ENCODE results near the gene ANKRD23.

The ANKRD23 gene

GRCh38 chr2:96832408-96832753 is 11.4 kb downstream of the ANKRD23 start:
- H3K4me3 ChIP-seq (ENCODE audit: extremely low read depth, insufficient read depth, low read length, poor library complexity, severe bottlenecking): no peak overlapping the region
- peak overlapping the region; percentile 93 for H3K27ac ChIP-seq (ENCODE audit: low read depth, low read length, severe bottlenecking)

GRCh38 chr2:96831679-96832078 is 12.1 kb downstream of the ANKRD23 start:
- 91 to 94% methylated on average over 5 to 7 of the region's 10 CpGs for WGBS, 2 experiments (ENCODE audit: insufficient coverage in 2 of 2)
- no peaks in the 10 kb centered on the region for H3K9me3 ChIP-seq (ENCODE audit: control insufficient read depth, low read length)
- peaks cover 22% of the 10 kb centered on the region for H3K4me1 ChIP-seq (ENCODE audit: control insufficient read depth, insufficient read depth, low read length, poor library complexity, severe bottlenecking)
- peaks cover 51% of the 10 kb centered on the region for H3K36me3 ChIP-seq (ENCODE audit: control insufficient read depth, insufficient read depth, low read length)
- no peak overlapping the region for H3K4me3 ChIP-seq (ENCODE audit: extremely low read depth, insufficient read depth, low read length, poor library complexity, severe bottlenecking)
- peak overlapping the region; percentile 93 for H3K27ac ChIP-seq (ENCODE audit: low read depth, low read length, severe bottlenecking)

More at GRCh38 chr2:96832408-96832753, 11.4 kb downstream of the ANKRD23 start:
- peaks cover 47% of the 10 kb centered on the region for H3K36me3 ChIP-seq (ENCODE audit: control insufficient read depth, insufficient read depth, low read length)
- H3K9me3 ChIP-seq (ENCODE audit: control insufficient read depth, low read length): no peaks in the 10 kb centered on the region
- WGBS, 2 experiments (ENCODE audit: insufficient coverage in 2 of 2): 52 to 61% methylated on average over 8 to 10 of the region's 11 CpGs
- peaks cover 22% of the 10 kb centered on the region for H3K4me1 ChIP-seq (ENCODE audit: control insufficient read depth, insufficient read depth, low read length, poor library complexity, severe bottlenecking)

DNA sequence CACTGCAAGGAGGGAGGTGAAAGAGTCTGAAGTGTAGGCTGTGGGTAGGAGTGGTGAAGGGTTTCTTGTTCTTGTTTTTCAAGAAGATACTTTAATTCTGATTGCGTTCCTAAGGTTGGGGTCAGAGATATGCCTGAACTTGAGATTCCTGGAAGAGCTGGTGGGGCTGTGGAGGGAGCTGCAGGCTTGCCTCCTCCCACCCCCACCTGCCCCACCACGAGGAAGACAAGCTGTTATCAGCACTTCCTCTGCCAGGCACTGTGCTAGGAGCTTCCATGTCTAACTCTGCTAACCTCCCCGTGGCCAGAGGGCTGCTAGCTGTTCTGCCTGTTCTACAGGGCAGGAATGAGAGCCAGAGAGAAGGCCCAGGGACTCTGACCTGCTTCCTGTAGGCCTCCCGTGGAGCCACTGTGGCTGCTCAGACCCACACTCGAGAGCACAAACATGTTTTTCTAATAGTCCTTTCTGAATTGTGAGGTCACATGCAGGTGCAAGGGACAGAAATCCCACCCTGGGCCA is 13.7 kb downstream of the ANKRD23 start:
- peaks cover 56% of the 10 kb centered on the region for H3K36me3 ChIP-seq (ENCODE audit: control insufficient read depth, insufficient read depth, low read length)
- no peaks in the 10 kb centered on the region for H3K9me3 ChIP-seq (ENCODE audit: control insufficient read depth, low read length)
- WGBS, 2 experiments (ENCODE audit: insufficient coverage in 2 of 2): 90 to 93% methylated on average over 3 to 4 of the region's 5 CpGs
- H3K4me1 ChIP-seq (ENCODE audit: control insufficient read depth, insufficient read depth, low read length, poor library complexity, severe bottlenecking): peaks cover 22% of the 10 kb centered on the region
- no peak overlapping the region for H3K27ac ChIP-seq (ENCODE audit: low read depth, low read length, severe bottlenecking)
- H3K4me3 ChIP-seq (ENCODE audit: extremely low read depth, insufficient read depth, low read length, poor library complexity, severe bottlenecking): no peak overlapping the region

DNA sequence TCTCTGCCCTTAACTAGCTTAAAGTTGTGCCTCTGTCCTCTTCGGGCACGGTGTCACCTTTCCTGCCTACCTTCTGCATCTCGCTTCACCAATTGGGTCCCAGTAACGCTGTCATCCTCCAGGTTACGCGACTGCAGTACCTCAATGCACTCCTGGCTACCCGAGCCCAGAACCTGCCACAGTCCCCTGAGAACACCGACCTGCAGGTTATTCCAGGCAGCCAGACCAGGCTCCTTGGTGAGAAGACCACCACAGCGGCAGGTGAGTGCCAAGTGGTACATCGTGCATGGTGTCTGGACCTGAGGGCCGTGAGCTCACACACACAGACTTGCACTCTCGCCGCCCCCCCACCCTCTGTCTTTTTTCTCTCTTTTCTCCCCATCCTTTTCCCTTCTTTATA is 14.9 kb downstream of the ANKRD23 start:
- no peak overlapping the region for H3K4me3 ChIP-seq (ENCODE audit: extremely low read depth, insufficient read depth, low read length, poor library complexity, severe bottlenecking)
- H3K27ac ChIP-seq (ENCODE audit: low read depth, low read length, severe bottlenecking): no peak overlapping the region

GRCh38 chr2:96828436-96828835 is 15.4 kb downstream of the ANKRD23 start:
- no peak overlapping the region for H3K27ac ChIP-seq (ENCODE audit: low read depth, low read length, severe bottlenecking)
- H3K4me3 ChIP-seq (ENCODE audit: extremely low read depth, insufficient read depth, low read length, poor library complexity, severe bottlenecking): no peak overlapping the region
- H3K4me1 ChIP-seq (ENCODE audit: control insufficient read depth, insufficient read depth, low read length, poor library complexity, severe bottlenecking): peaks cover 18% of the 10 kb centered on the region
- no peaks in the 10 kb centered on the region for H3K9me3 ChIP-seq (ENCODE audit: control insufficient read depth, low read length)
- 95 to 99% methylated on average over 10 to 14 of the region's 14 CpGs for WGBS, 2 experiments (ENCODE audit: insufficient coverage in 2 of 2)
- peaks cover 55% of the 10 kb centered on the region for H3K36me3 ChIP-seq (ENCODE audit: control insufficient read depth, insufficient read depth, low read length)

More for the DNA sequence above, 14.9 kb downstream of the ANKRD23 start:
- Histone ChIP-seq H3K36me3 (ENCODE audit: control insufficient read depth, insufficient read depth, low read length) (peaks cover 52% of the 10 kb centered on the region), H3K4me1 (ENCODE audit: control insufficient read depth, insufficient read depth, low read length, poor library complexity, severe bottlenecking) (peaks cover 22% of the 10 kb centered on the region), H3K9me3 (ENCODE audit: control insufficient read depth, low read length) (no peaks in the 10 kb centered on the region)
- 89 to 96% methylated on average over 9 to 10 of the region's 13 CpGs for WGBS, 2 experiments (ENCODE audit: insufficient coverage in 2 of 2)

- peaks cover 54% of the 10 kb centered on the region for H3K36me3 ChIP-seq (ENCODE audit: control insufficient read depth, insufficient read depth, low read length)
- WGBS, 2 experiments (ENCODE audit: insufficient coverage in 2 of 2): 92 to 94% methylated on average over 17 to 18 of the region's 22 CpGs
- H3K4me3 ChIP-seq (ENCODE audit: extremely low read depth, insufficient read depth, low read length, poor library complexity, severe bottlenecking): no peak overlapping the region
- H3K4me1 ChIP-seq (ENCODE audit: control insufficient read depth, insufficient read depth, low read length, poor library complexity, severe bottlenecking): peaks cover 1% of the 10 kb centered on the region
- H3K9me3 ChIP-seq (ENCODE audit: control insufficient read depth, low read length): no peaks in the 10 kb centered on the region
- H3K27ac ChIP-seq (ENCODE audit: low read depth, low read length, severe bottlenecking): no peak overlapping the region
These were observed 17.1 kb downstream of the ANKRD23 start for GRCh38 chr2:96826546-96827278.

- Histone ChIP-seq H3K27ac (ENCODE audit: low read depth, low read length, severe bottlenecking) (no peak overlapping the region), H3K9me3 (ENCODE audit: control insufficient read depth, low read length) (no peaks in the 10 kb centered on the region), H3K36me3 (ENCODE audit: control insufficient read depth, insufficient read depth, low read length) (peaks cover 41% of the 10 kb centered on the region), H3K4me1 (ENCODE audit: control insufficient read depth, insufficient read depth, low read length, poor library complexity, severe bottlenecking) (no peaks in the 10 kb centered on the region), H3K4me3 (ENCODE audit: extremely low read depth, insufficient read depth, low read length, poor library complexity, severe bottlenecking) (no peak overlapping the region)
- WGBS, 2 experiments (ENCODE audit: insufficient coverage in 2 of 2): 94 to 96% methylated on average over 13 to 14 of the region's 14 CpGs
These were observed 18.8 kb downstream of the ANKRD23 start for GRCh38 chr2:96825057-96825456.

DNA sequence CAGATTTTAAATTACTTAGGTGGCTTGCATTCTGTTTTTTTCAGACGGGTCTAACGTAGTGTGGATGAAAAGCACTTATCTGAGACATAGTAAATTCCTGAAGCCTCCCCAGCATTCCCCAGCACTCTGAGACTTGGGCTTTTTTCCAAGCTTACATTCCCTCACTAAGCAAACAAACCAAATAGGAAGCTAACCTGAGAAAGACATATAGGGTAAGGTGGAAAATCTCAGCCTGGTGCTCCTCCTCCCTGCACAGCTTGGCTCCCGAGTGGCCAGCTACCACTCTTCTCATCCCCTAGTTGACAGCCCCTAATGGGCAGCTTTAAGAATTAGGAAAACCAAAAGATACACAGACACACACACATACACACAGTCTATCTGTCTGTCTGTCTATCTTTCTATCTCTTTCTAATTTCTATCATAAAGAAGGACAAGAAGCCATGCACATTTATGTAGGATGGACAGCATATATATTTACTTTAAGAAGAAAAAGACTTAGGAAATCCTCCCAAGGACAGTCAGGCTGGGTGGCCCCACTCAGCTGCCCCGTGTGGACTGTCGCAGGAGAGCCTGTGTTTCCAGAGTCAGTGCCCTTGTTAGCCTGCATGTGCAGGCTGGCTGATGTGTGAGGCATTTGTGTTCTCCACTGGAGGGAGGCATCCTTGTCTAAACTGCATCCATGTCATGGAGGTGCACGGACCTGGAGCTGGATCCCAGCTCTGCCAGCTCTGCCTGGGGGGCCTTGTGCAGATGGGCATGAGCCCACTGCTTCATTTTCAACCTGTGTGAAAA is 19.5 kb downstream of the ANKRD23 start:
- Histone ChIP-seq H3K4me3 (ENCODE audit: extremely low read depth, insufficient read depth, low read length, poor library complexity, severe bottlenecking) (no peak overlapping the region), H3K9me3 (ENCODE audit: control insufficient read depth, low read length) (no peaks in the 10 kb centered on the region), H3K4me1 (ENCODE audit: control insufficient read depth, insufficient read depth, low read length, poor library complexity, severe bottlenecking) (no peaks in the 10 kb centered on the region), H3K36me3 (ENCODE audit: control insufficient read depth, insufficient read depth, low read length) (peaks cover 40% of the 10 kb centered on the region), H3K27ac (ENCODE audit: low read depth, low read length, severe bottlenecking) (no peak overlapping the region)
- WGBS, 2 experiments (ENCODE audit: insufficient coverage in 2 of 2): 86 to 90% methylated on average over 3 to 5 of the region's 6 CpGs

DNA sequence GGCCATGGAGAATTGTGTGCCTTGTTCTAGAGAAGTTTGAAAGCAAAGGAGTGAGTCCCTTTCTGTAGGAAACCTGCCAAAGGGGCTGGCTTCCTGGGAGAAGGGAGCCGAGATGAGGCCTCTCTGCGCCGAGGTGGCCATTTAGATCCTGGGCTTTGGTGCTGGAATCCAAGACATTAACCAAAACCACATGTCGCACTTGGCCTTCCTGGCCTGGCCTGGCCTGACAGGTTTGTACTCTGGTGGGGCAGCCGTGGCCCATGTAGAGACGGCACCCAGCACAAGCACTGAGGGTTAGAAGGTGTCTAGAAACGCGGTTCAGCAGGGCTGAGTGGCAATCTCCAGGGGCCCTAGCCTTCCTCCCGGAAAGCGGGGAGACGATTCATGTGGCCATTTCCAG is 20.6 kb downstream of the ANKRD23 start:
- no peak overlapping the region for H3K27ac ChIP-seq (ENCODE audit: low read depth, low read length, severe bottlenecking)
- peaks cover 5% of the 10 kb centered on the region for H3K4me1 ChIP-seq (ENCODE audit: control insufficient read depth, insufficient read depth, low read length, poor library complexity, severe bottlenecking)
- H3K9me3 ChIP-seq (ENCODE audit: control insufficient read depth, low read length): no peaks in the 10 kb centered on the region
- H3K36me3 ChIP-seq (ENCODE audit: control insufficient read depth, insufficient read depth, low read length): peaks cover 42% of the 10 kb centered on the region
- 91 to 96% methylated on average over 7 to 11 of the region's 11 CpGs for WGBS, 2 experiments (ENCODE audit: insufficient coverage in 2 of 2)
- no peak overlapping the region for H3K4me3 ChIP-seq (ENCODE audit: extremely low read depth, insufficient read depth, low read length, poor library complexity, severe bottlenecking)

DNA sequence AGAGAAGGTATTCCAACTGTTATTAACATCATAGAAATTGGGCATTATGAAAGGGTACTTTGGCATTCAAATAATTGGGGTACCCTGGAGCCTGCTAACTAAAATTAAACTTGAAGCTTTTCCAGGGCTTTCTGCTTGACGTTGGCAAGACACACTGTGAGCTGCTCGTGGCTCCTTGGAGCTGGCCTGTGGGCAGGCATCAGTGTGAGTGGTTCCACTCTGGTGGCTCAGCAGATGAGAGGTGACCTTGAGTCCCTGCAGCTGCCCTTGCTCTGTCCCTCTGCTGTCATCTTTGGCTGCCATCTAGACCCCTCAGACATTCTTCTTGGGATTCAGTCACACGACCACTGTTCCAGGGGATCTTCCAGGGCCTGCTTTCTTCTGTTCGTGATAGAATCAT is 21.0 kb downstream of the ANKRD23 start:
- no peaks in the 10 kb centered on the region for H3K9me3 ChIP-seq (ENCODE audit: control insufficient read depth, low read length)
- 92 to 95% methylated on average over 4 of the region's 4 CpGs for WGBS, 2 experiments (ENCODE audit: insufficient coverage in 2 of 2)
- H3K36me3 ChIP-seq (ENCODE audit: control insufficient read depth, insufficient read depth, low read length): peaks cover 41% of the 10 kb centered on the region
- H3K4me3 ChIP-seq (ENCODE audit: extremely low read depth, insufficient read depth, low read length, poor library complexity, severe bottlenecking): no peak overlapping the region
- peaks cover 9% of the 10 kb centered on the region for H3K4me1 ChIP-seq (ENCODE audit: control insufficient read depth, insufficient read depth, low read length, poor library complexity, severe bottlenecking)
- H3K27ac ChIP-seq (ENCODE audit: low read depth, low read length, severe bottlenecking): no peak overlapping the region
